PC-3 (cell line): ENCODE data around the gene FAM124A. TPM values are rescaled to one million over a fixed set of nuclear protein-coding genes. Genes with fewer than 3 reads are reported as not detected.

ENCODE experiments used
- ATAC-seq: fragments of 200-7000 bp; cut with Tn5 transposase; 2 replicates; pipeline ENCODE4 v1.9.1; 2020; ENCODE audit warnings: mild to moderate bottlenecking, moderate library complexity
- BruUV-seq: library from RNA; stranded (reverse); fragments of 400-500 nt; replicated peaks from 2 replicates; lab custom pipeline; 2021; lab: Mats Ljungman, UMichigan
- CTCF ChIA-PET: fragments of 300-600 bp; sonication (Branson Sonifier 250); formaldehyde crosslinking; loops from one replicate; lab custom pipeline; 2022; ENCODE audit warnings: antibody characterized with exemption; lab: Charles Lee
- POLR2A ChIA-PET: fragments of 300-600 bp; sonication (Branson Sonifier 250); formaldehyde crosslinking; loops from one replicate; lab custom pipeline; 2022; ENCODE audit warnings: antibody characterized with exemption; ENCODE audit not compliant: unreplicated experiment; lab: Charles Lee
- DNase-seq: peaks from one replicate; pipeline ENCODE4 v3.0.0-alpha.2; 2015
- H2AFZ ChIP-seq: fragments of 300-600 bp; sonication (generic); 2 replicates; pipeline ENCODE4 v1.6.0; 2016; ENCODE audit warnings: antibody characterized with exemption, low read length
- H3F3A ChIP-seq: fragments of 300-600 bp; sonication (generic); one replicate; pipeline ENCODE4 v1.6.0; 2017; ENCODE audit warnings: antibody characterized with exemption, low read length, control low read depth, mild to moderate bottlenecking; ENCODE audit not compliant: unreplicated experiment
- H3K27ac ChIP-seq: fragments of 300-600 bp; sonication (generic); 2 replicates; pipeline ENCODE4 v1.5.1; 2016; ENCODE audit warnings: mild to moderate bottlenecking, low read length
- H3K27me3 ChIP-seq: fragments of 300-600 bp; sonication (generic); 2 replicates; pipeline ENCODE4 v1.6.1; 2016; ENCODE audit warnings: low read length, mixed read lengths
- H3K36me3 ChIP-seq: fragments of 300-600 bp; sonication (generic); 2 replicates; pipeline ENCODE4 v1.6.1; 2016; ENCODE audit warnings: low read depth, mixed run types, low read length, mixed read lengths
- H3K4me1 ChIP-seq: fragments of 300-600 bp; sonication (generic); 2 replicates; pipeline ENCODE4 v1.5.1; 2016; ENCODE audit warnings: low read length; ENCODE audit not compliant: insufficient read depth
- H3K4me2 ChIP-seq: fragments of 300-600 bp; sonication (generic); 2 replicates; pipeline ENCODE4 v1.6.0; 2016; ENCODE audit warnings: low read length
- H3K4me3 ChIP-seq: fragments of 300-600 bp; sonication (generic); 2 replicates; pipeline ENCODE4 v1.5.1; 2016; ENCODE audit warnings: mild to moderate bottlenecking, low read length, mixed read lengths
- H3K79me2 ChIP-seq: fragments of 300-600 bp; sonication (generic); 2 replicates; pipeline ENCODE4 v1.6.1; 2017; ENCODE audit warnings: low read length, mixed read lengths
- H3K9ac ChIP-seq: fragments of 300-600 bp; sonication (generic); 2 replicates; pipeline ENCODE4 v1.6.0; 2016; ENCODE audit warnings: mild to moderate bottlenecking, low read length
- H3K9me2 ChIP-seq: fragments of 300-600 bp; sonication (generic); replicated peaks from 2 replicates; pipeline ENCODE4 v1.6.1; 2016; ENCODE audit warnings: mixed run types, low read length, mixed read lengths
- H3K9me3 ChIP-seq: fragments of 300-600 bp; sonication (generic); 2 replicates; pipeline ENCODE4 v1.6.1; 2016; ENCODE audit warnings: low read length, mixed read lengths
- H4K20me1 ChIP-seq: fragments of 300-600 bp; sonication (generic); 2 replicates; pipeline ENCODE4 v1.6.1; 2016; ENCODE audit warnings: low read length, mixed read lengths
- EZH2 ChIP-seq: fragments of 300-600 bp; sonication (generic); IDR thresholded peaks from one replicate; pipeline ENCODE4 v1.6.1; 2017; ENCODE audit warnings: antibody characterized with exemption, mild to moderate bottlenecking, low read length; ENCODE audit not compliant: unreplicated experiment
- EZH2phosphoT487 ChIP-seq: fragments of 300-600 bp; sonication (generic); IDR thresholded peaks from 2 replicates; pipeline ENCODE4 v1.6.1; 2018; ENCODE audit warnings: mild to moderate bottlenecking, antibody characterized with exemption, low read length, borderline replicate concordance
- intact Hi-C: fragments of 100-400 bp; cut with micrococcal nuclease; formaldehyde crosslinking; loops from 2 replicates; pipeline ENCODE4 v1.9.0; 2023
- total RNA-seq: library from RNA; depleted of rRNA; stranded (reverse); fragments of >200 nt; gene quantifications from 2 replicates; pipeline ENCODE4 v1.2.3, GENCODE V29; 2014
- TF ChIP-seq, protein P1 (sequence below): fragments of 300-600 bp; sonication (generic); conservative IDR thresholded peaks from 2 replicates; pipeline ENCODE4 v1.5.1; 2017; ENCODE audit warnings: antibody characterized with exemption, low read depth, mild to moderate bottlenecking, low read length

Gene FAM124A
- total RNA-seq, 1 experiment from 2014 or later: 1.1 TPM

DNA sequence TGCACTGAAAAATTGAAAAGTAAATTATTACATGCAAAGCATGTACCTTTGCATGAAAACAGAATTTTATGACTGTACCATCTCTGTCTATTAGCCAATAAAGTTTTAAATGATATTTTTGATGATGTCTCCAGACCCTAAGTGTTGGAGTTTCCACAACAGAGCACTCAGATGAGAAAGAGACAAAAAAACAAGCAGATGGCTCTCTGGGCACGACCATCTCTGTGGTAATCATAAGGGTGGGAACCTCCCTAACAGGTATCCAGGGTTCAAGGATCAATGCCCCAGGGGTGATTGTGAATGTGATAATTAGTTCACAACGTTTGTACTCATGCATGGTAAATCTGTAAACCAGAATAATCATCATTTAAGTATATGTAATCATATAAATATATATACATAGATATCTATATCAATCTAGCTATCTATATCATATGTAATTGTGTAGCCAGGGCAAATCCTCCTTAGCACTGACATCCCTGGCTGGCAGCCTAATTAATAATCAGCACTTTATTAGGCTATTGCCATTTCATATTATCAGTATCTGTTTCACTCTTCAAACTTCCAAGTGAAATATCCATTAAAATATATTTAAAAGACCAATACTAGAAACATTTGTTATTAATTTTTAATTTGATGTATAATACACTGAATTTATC, 41.2 kb upstream of the FAM124A start:
- TF ChIP-seq EZH2: no peak
- TF ChIP-seq EZH2phosphoT487: no peak
- TF ChIP-seq, protein P1, sequence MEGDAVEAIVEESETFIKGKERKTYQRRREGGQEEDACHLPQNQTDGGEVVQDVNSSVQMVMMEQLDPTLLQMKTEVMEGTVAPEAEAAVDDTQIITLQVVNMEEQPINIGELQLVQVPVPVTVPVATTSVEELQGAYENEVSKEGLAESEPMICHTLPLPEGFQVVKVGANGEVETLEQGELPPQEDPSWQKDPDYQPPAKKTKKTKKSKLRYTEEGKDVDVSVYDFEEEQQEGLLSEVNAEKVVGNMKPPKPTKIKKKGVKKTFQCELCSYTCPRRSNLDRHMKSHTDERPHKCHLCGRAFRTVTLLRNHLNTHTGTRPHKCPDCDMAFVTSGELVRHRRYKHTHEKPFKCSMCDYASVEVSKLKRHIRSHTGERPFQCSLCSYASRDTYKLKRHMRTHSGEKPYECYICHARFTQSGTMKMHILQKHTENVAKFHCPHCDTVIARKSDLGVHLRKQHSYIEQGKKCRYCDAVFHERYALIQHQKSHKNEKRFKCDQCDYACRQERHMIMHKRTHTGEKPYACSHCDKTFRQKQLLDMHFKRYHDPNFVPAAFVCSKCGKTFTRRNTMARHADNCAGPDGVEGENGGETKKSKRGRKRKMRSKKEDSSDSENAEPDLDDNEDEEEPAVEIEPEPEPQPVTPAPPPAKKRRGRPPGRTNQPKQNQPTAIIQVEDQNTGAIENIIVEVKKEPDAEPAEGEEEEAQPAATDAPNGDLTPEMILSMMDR: no peak
- Histone ChIP-seq H3F3A (no peaks in the 10 kb centered on the region), H3K4me1 (no peaks in the 10 kb centered on the region), H3K9ac (no peak overlapping the region), H3K36me3 (no peaks in the 10 kb centered on the region), H3K4me2 (no peak overlapping the region), H2AFZ (no peak overlapping the region), H3K4me3 (no peak overlapping the region), H3K27ac (no peak overlapping the region), H3K9me3 (no peaks in the 10 kb centered on the region), H3K9me2 (no peaks in the 10 kb centered on the region), H3K27me3 (peaks cover 49% of the 10 kb centered on the region), H3K79me2 (no peaks in the 10 kb centered on the region), H4K20me1 (no peaks in the 10 kb centered on the region)
- CTCF ChIA-PET: no interaction called here
- intact Hi-C loops: no loop called here
- DNase-seq: no peak
- no peak for ATAC-seq
- POLR2A ChIA-PET: no interaction called here
- BruUV-seq: no TSS peak

DNA sequence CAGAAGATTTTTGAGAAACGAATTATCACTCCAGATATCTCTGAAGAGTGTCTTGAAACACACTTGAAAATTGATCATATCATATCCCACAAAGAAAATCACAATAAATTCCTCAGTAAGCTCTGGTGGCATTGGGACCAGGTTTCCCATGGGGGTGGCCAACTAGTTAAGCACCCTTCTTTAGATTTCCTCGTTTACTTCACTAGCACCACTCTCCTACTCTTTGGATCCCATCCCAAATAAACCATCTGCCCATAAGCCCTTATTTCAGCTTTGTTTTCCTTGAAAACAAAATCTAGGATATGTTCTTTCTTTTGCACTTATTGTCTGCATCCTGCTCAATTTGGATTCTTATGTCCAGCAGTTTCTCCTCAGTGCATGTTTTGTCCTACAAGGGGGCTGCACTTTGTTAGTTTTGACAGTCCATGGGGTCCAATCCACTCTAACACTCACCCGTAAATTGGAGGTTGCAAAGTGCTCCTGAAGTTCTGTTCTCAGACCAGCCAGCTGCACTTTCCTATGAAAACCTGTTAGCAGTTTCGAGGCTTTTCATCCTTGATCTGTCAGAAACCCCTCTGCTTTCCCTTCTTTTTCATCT, 40.3 kb upstream of the FAM124A start:
- Histone ChIP-seq H2AFZ (no peak overlapping the region), H3K27me3 (peaks cover 49% of the 10 kb centered on the region), H3K4me1 (no peaks in the 10 kb centered on the region), H3K79me2 (no peaks in the 10 kb centered on the region), H3K9me2 (no peaks in the 10 kb centered on the region), H3K9ac (no peak overlapping the region), H3K27ac (no peak overlapping the region), H3K4me2 (no peak overlapping the region), H3K36me3 (no peaks in the 10 kb centered on the region), H3K9me3 (no peaks in the 10 kb centered on the region), H3F3A (no peaks in the 10 kb centered on the region), H3K4me3 (no peak overlapping the region), H4K20me1 (no peaks in the 10 kb centered on the region)
- intact Hi-C loops: no loop called here
- ATAC-seq: no peak
- no TSS peak for BruUV-seq
- ChIA-PET CTCF (no interaction called here), POLR2A (no interaction called here)
- no peak for TF ChIP-seq EZH2
- TF ChIP-seq, protein P1: no peak
- no peak for TF ChIP-seq EZH2phosphoT487
- no peak for DNase-seq

GRCh38 chr13:51191743-51192142, 30.5 kb upstream of the FAM124A start:
- H3K27ac ChIP-seq: no peak overlapping the region
- H3F3A ChIP-seq: no peaks in the 10 kb centered on the region
- no peaks in the 10 kb centered on the region for H3K36me3 ChIP-seq
- ChIA-PET CTCF (no interaction called here), POLR2A (no interaction called here)
- no peaks in the 10 kb centered on the region for H4K20me1 ChIP-seq
- no peaks in the 10 kb centered on the region for H3K79me2 ChIP-seq
- intact Hi-C loops: no loop called here
- H3K4me3 ChIP-seq: no peak overlapping the region
- ATAC-seq (no peak), DNase-seq (no peak)
- no peaks in the 10 kb centered on the region for H3K9me2 ChIP-seq
- H3K4me2 ChIP-seq: no peak overlapping the region
- no peaks in the 10 kb centered on the region for H3K9me3 ChIP-seq
- H3K9ac ChIP-seq: no peak overlapping the region
- H3K4me1 ChIP-seq: no peaks in the 10 kb centered on the region
- no TSS peak for BruUV-seq
- no peak for TF ChIP-seq EZH2phosphoT487
- TF ChIP-seq EZH2: no peak
- TF ChIP-seq, protein P1: no peak
- peaks cover 14% of the 10 kb centered on the region; the same call in 1 of the 2 replicates for H3K27me3 ChIP-seq
- H2AFZ ChIP-seq: no peak overlapping the region
